Endodermal cell (in vitro differentiated cells): ENCODE results near the gene LARGE1. TPM values are rescaled to one million over a fixed set of nuclear protein-coding genes. Genes with fewer than 3 reads are reported as not detected.

Experiments used
- DNase-seq: peaks from one replicate; pipeline ENCODE4 v3.0.0-alpha.2; 2017
- H3K27ac ChIP-seq: 2 replicates; pipeline ENCODE4 v1.5.1; 2013; ENCODE audit warnings: mild to moderate bottlenecking, low read depth, low read length, moderate library complexity
- H3K27me3 ChIP-seq: 2 replicates; pipeline ENCODE4 v1.6.1; 2013; ENCODE audit warnings: mild to moderate bottlenecking, low read length, moderate library complexity; ENCODE audit not compliant: insufficient read depth, control insufficient read depth, poor library complexity, severe bottlenecking
- H3K36me3 ChIP-seq: 2 replicates; pipeline ENCODE4 v1.7.0; 2013; ENCODE audit warnings: mild to moderate bottlenecking, low read length, moderate library complexity; ENCODE audit not compliant: control insufficient read depth, insufficient read depth
- H3K4me1 ChIP-seq: one replicate; pipeline ENCODE4 v1.7.0; 2013; ENCODE audit warnings: low read length; ENCODE audit not compliant: control insufficient read depth, insufficient read depth
- H3K4me3 ChIP-seq: 2 replicates; pipeline ENCODE4 v1.5.1; 2013; ENCODE audit warnings: mild to moderate bottlenecking, low read length, moderate library complexity
- H3K9ac ChIP-seq: 2 replicates; pipeline ENCODE4 v1.6.1; 2013; ENCODE audit warnings: mild to moderate bottlenecking, low read length, moderate library complexity; ENCODE audit not compliant: poor library complexity, severe bottlenecking; ENCODE audit errors: extremely low read depth
- H3K9me3 ChIP-seq: 2 replicates; pipeline ENCODE4 v1.6.1; 2013; ENCODE audit warnings: mild to moderate bottlenecking, low read length, moderate library complexity; ENCODE audit not compliant: control insufficient read depth
- H3K27ac Mint-ChIP-seq: 2 replicates; pipeline ENCODE4 v1.8.0; 2020; ENCODE audit warnings: mixed read lengths
- H3K27me3 Mint-ChIP-seq: 2 replicates; pipeline ENCODE4 v1.8.0; 2021; ENCODE audit warnings: mild to moderate bottlenecking, mixed read lengths; ENCODE audit not compliant: insufficient read depth
- H3K36me3 Mint-ChIP-seq: 2 replicates; pipeline ENCODE4 v1.8.0; 2020; ENCODE audit warnings: low read depth, mixed read lengths
- H3K4me1 Mint-ChIP-seq: 2 replicates; pipeline ENCODE4 v1.8.0; 2020; ENCODE audit warnings: mixed read lengths
- H3K4me3 Mint-ChIP-seq: 2 replicates; pipeline ENCODE4 v1.8.0; 2020; ENCODE audit warnings: mild to moderate bottlenecking, moderate library complexity, mixed read lengths
- H3K9me3 Mint-ChIP-seq: 2 replicates; pipeline ENCODE4 v1.8.0; 2020; ENCODE audit warnings: mild to moderate bottlenecking, mixed read lengths
- CTCF ChIP-seq: fragments of 200-600 bp; sonication (generic); conservative IDR thresholded peaks from 2 replicates; pipeline ENCODE4 v1.5.0; 2021; ENCODE audit warnings: antibody characterized with exemption, mild to moderate bottlenecking
- WGBS, 2 experiments: methylation state at CpG; one replicate each; pipeline versions ENCODE4 v1.1.5 to v1.1.7; 2013; ENCODE audit warnings: missing lambda C conversion rate in 2 of 2, mixed read lengths in 1 of 2; ENCODE audit not compliant: insufficient coverage in 1 of 2, insufficient read length in 1 of 2; 5-methylcytosine and 5-hydroxymethylcytosine counted together
- long read RNA-seq, 4 experiments: library from polyadenylated mRNA in 2 of 4; library from RNA in 1 of 4; library from capped mRNA in 1 of 4; stranded (forward) in 3 of 4; unstranded in 1 of 4; transcript quantifications; one replicate each; pipeline ENCODE4 v2.0.0, GENCODE V29; 2020 to 2021; ENCODE audit warnings: inconsistent platforms in 1 of 4
- polyA plus RNA-seq, 2 experiments: library from polyadenylated mRNA; stranded (reverse); fragments of 50-300 nt; gene quantifications; one replicate each; pipeline ENCODE4 v1.2.3, GENCODE V29; 2013
- total RNA-seq, 2 donors: library from RNA; stranded (reverse); fragmentation: NEBNext Ultra II Directional in 1 of 2; extraction: Animal tissue kit (Norgen Biotek cat#: 25700) in 1 of 2; gene quantifications; 2 replicates in 1 of 2; 3 replicates in 1 of 2; pipeline ENCODE4 v1.2.1, GENCODE V29; 2021

The LARGE1 gene
- total RNA-seq, result 10 to 100 TPM; 17.5 to 24.3 TPM
- 24.3 TPM for polyA plus RNA-seq (2013, experiment 1 of 2)
- 24.5 TPM for polyA plus RNA-seq (2013, experiment 2 of 2)
- long read RNA-seq, experiment 1, full-length matches to known transcripts, result 2 of 6 reads
- long read RNA-seq, experiment 1, partial matches to known transcripts, result 4 of 6 reads
- long read RNA-seq, experiment 1, other reads (novel, unspliced or antisense), result 0 of 6 reads
- long read RNA-seq, experiment 2, full-length matches to known transcripts, result 20 of 30 reads
- long read RNA-seq, experiment 2, partial matches to known transcripts, result 1 of 30 reads
- long read RNA-seq, experiment 2, other reads (novel, unspliced or antisense), result 9 of 30 reads
- long read RNA-seq, experiment 3, partial matches to known transcripts, result 12 of 14 reads
- long read RNA-seq, experiment 3, other reads (novel, unspliced or antisense), result 2 of 14 reads
- long read RNA-seq, experiment 4, partial matches to known transcripts, result 0 of 1 reads
- long read RNA-seq, experiment 4, other reads (novel, unspliced or antisense), result 1 of 1 reads

- no peaks in the 10 kb centered on the region for H3K36me3 ChIP-seq
- H3K4me1 ChIP-seq, result peaks cover 6% of the 10 kb centered on the region
- no peaks in the 10 kb centered on the region for H3K9me3 Mint-ChIP-seq
- 0% methylated on average over 11 to 47 of the region's 47 CpGs for WGBS, 2 experiments
- peak; percentile 78 for DNase-seq
- H3K4me1 Mint-ChIP-seq, result peaks cover 43% of the 10 kb centered on the region
- H3K27ac Mint-ChIP-seq, result peak within 1 kb of the TSS; percentile 77
- H3K9me3 ChIP-seq, result no peaks in the 10 kb centered on the region
- H3K4me3 Mint-ChIP-seq, result peak within 1 kb of the TSS; percentile 71
- H3K27me3 ChIP-seq, result peaks cover 48% of the 10 kb centered on the region
- peak within 1 kb of the TSS; percentile 91 for H3K4me3 ChIP-seq
- H3K27me3 Mint-ChIP-seq, result peaks cover 62% of the 10 kb centered on the region
- H3K36me3 Mint-ChIP-seq, result no peaks in the 10 kb centered on the region
- H3K27ac ChIP-seq, result peak within 1 kb of the TSS; percentile 65
- TF ChIP-seq CTCF, result no peak
- peak within 1 kb of the TSS; percentile 39 for H3K9ac ChIP-seq
Measured at GRCh38 chr22:33920197-33920540, at the start of gene LARGE1. Gene LARGE1 (minus strand): TSS chr22:33920476.

- no peak overlapping the region for H3K27ac Mint-ChIP-seq
- no peaks in the 10 kb centered on the region for H3K4me1 ChIP-seq
- H3K4me1 Mint-ChIP-seq, result peaks cover 8% of the 10 kb centered on the region
- no peak for DNase-seq
- H3K4me3 ChIP-seq, result no peak overlapping the region
- H3K9me3 Mint-ChIP-seq, result no peaks in the 10 kb centered on the region
- no peak for TF ChIP-seq CTCF
- H3K36me3 Mint-ChIP-seq, result no peaks in the 10 kb centered on the region
- H3K9me3 ChIP-seq, result no peaks in the 10 kb centered on the region
- no peaks in the 10 kb centered on the region for H3K27me3 Mint-ChIP-seq
- no peaks in the 10 kb centered on the region for H3K36me3 ChIP-seq
- H3K4me3 Mint-ChIP-seq, result no peak overlapping the region
- no peak overlapping the region for H3K9ac ChIP-seq
- no peak overlapping the region for H3K27ac ChIP-seq
- no peaks in the 10 kb centered on the region for H3K27me3 ChIP-seq
Measured at GRCh38 chr22:33969045-33969444, 48.8 kb upstream of the LARGE1 start.

- H3K9me3 ChIP-seq, result no peaks in the 10 kb centered on the region
- H3K4me3 ChIP-seq, result no peak overlapping the region
- H3K4me3 Mint-ChIP-seq, result no peak overlapping the region
- H3K27ac Mint-ChIP-seq, result no peak overlapping the region
- DNase-seq, result no peak
- no peaks in the 10 kb centered on the region for H3K27me3 ChIP-seq
- no peak overlapping the region for H3K27ac ChIP-seq
- no peaks in the 10 kb centered on the region for H3K36me3 Mint-ChIP-seq
- H3K9ac ChIP-seq, result no peak overlapping the region
- no peaks in the 10 kb centered on the region for H3K36me3 ChIP-seq
- WGBS, 2 experiments, result 96% methylated on average over 1 of the region's 1 CpG; no CpG with 5 or more reads in 1 of the 2 experiments
- H3K4me1 ChIP-seq, result no peaks in the 10 kb centered on the region
- H3K4me1 Mint-ChIP-seq, result no peaks in the 10 kb centered on the region
- H3K27me3 Mint-ChIP-seq, result no peaks in the 10 kb centered on the region
- no peak for TF ChIP-seq CTCF
- no peaks in the 10 kb centered on the region for H3K9me3 Mint-ChIP-seq
Measured at GRCh38 chr22:33964121-33964520, 43.8 kb upstream of the LARGE1 start.
